ENCODE data around the gene DELE1.
A peak's percentile ranks its signal among the peaks of the same experiment; 100 is the strongest.

The DELE1 gene

GRCh38 chr5:141914797-141915196 is 8.9 kb upstream of the DELE1 start:
- H3K4me1 ChIP-seq (ENCODE audit: control insufficient read depth, insufficient read depth, low read length) = no peaks in the 10 kb centered on the region
- no peaks in the 10 kb centered on the region for H3K9me3 ChIP-seq (ENCODE audit: control insufficient read depth, insufficient read depth, low read depth, low read length)
- H3K4me3 ChIP-seq (ENCODE audit: low read depth, low read length) = no peak overlapping the region
- ChIA-PET POLR2A (interaction anchor here (1.7 to 1.8 kb wide), 2 partner anchors 8 to 9 kb away, joined by 3 to 5 read pairs; partner anchors contain the start of gene DELE1), CTCF (interaction anchor here (0.6 to 2.9 kb wide), 5 partner anchors 46 to 586 kb away, joined by 3 to 15 read pairs (median 3); partner anchors contain the start of gene RNF14)
- TF ChIP-seq ZNF623 (tag by site-specific recombination; IDR thresholded peaks at IDR 0.05) = peak; percentile 93
- no peak for TF ChIP-seq ZNF18 (tag by site-specific recombination; IDR thresholded peaks at IDR 0.05)
- no peak overlapping the region for H3K27ac ChIP-seq (ENCODE audit: extremely low read depth, low read depth, low read length)
- no peaks in the 10 kb centered on the region for H3K36me3 ChIP-seq (ENCODE audit: control insufficient read depth in 2 of 2, insufficient read depth in 1 of 2, low read length in 2 of 2)

- POLR2A ChIA-PET = interaction anchor here (0.8 to 1.7 kb wide), 2 partner anchors 8 to 9 kb away, joined by 3 to 4 read pairs; partner anchors contain the start of gene DELE1
- H3K27ac ChIP-seq (ENCODE audit: extremely low read depth, low read depth, low read length) = no peak overlapping the region
- CTCF ChIA-PET = interaction anchor here (0.7 to 2.9 kb wide), 7 partner anchors 9 to 224 kb away, joined by 3 to 15 read pairs (median 4); no protein-coding TSS in a partner anchor
Measured at GRCh38 chr5:141915881-141916336, 7.8 kb upstream of the DELE1 start.

GRCh38 chr5:141916522-141916921 is 7.1 kb upstream of the DELE1 start:
- ChIA-PET POLR2A (no interaction called here), CTCF (interaction anchor here (0.6 to 1.8 kb wide), 4 partner anchors 34 to 1763 kb away, joined by 4 to 9 read pairs (median 5); no protein-coding TSS in a partner anchor)
- Histone ChIP-seq H3K36me3 (ENCODE audit: control insufficient read depth in 2 of 2, insufficient read depth in 1 of 2, low read length in 2 of 2) (no peaks in the 10 kb centered on the region), H3K27ac (ENCODE audit: extremely low read depth, low read depth, low read length) (no peak overlapping the region), H3K9me3 (ENCODE audit: control insufficient read depth, insufficient read depth, low read depth, low read length) (no peaks in the 10 kb centered on the region), H3K4me1 (ENCODE audit: control insufficient read depth, insufficient read depth, low read length) (no peaks in the 10 kb centered on the region), H3K4me3 (ENCODE audit: low read depth, low read length) (no peak overlapping the region)
- no peak for TF ChIP-seq ZNF184 (tag by site-specific recombination; IDR thresholded peaks at IDR 0.05)
- TF ChIP-seq SCRT2 (tag by site-specific recombination; IDR thresholded peaks at IDR 0.05) = peak; percentile 85
- no peak for TF ChIP-seq ZNF501 (tag by site-specific recombination; IDR thresholded peaks at IDR 0.05)
- no peak for TF ChIP-seq ZNF776 (tag by site-specific recombination; IDR thresholded peaks at IDR 0.05; ENCODE audit: borderline replicate concordance)
- no peak for TF ChIP-seq ZNF112 (tag by site-specific recombination; IDR thresholded peaks at IDR 0.05)
- no peak for TF ChIP-seq ZFHX2 (tag by site-specific recombination; conservative IDR thresholded peaks at IDR 0.05)

More at GRCh38 chr5:141915881-141916336, 7.8 kb upstream of the DELE1 start:
- no peak for TF ChIP-seq GLI2 (tag by site-specific recombination; IDR thresholded peaks at IDR 0.05; ENCODE audit: borderline replicate concordance, low read depth)
- no peak for TF ChIP-seq PBX3 (CRISPR knock-in tag; IDR thresholded peaks at IDR 0.05)
- TF ChIP-seq ZBTB17 (tag by site-specific recombination; IDR thresholded peaks at IDR 0.05) = peak; percentile 55; the same call in 1 of the 2 replicates
- TF ChIP-seq KLF1 (tag by site-specific recombination; IDR thresholded peaks at IDR 0.05) = peak; percentile 40; the same call in 1 of the 2 replicates
- H3K4me3 ChIP-seq (ENCODE audit: low read depth, low read length) = no peak overlapping the region
- no peaks in the 10 kb centered on the region for H3K4me1 ChIP-seq (ENCODE audit: control insufficient read depth, insufficient read depth, low read length)
- H3K36me3 ChIP-seq (ENCODE audit: control insufficient read depth in 2 of 2, insufficient read depth in 1 of 2, low read length in 2 of 2) = no peaks in the 10 kb centered on the region
- no peaks in the 10 kb centered on the region for H3K9me3 ChIP-seq (ENCODE audit: control insufficient read depth, insufficient read depth, low read depth, low read length)

- ChIA-PET CTCF (interaction anchor here (0.5 to 1.7 kb wide), 6 partner anchors 38 to 157 kb away, joined by 3 to 5 read pairs (median 4); partner anchors contain the start of gene PCDH1), POLR2A (no interaction called here)
- H3K27ac ChIP-seq (ENCODE audit: extremely low read depth, low read depth, low read length) = no peak overlapping the region
- no peaks in the 10 kb centered on the region for H3K9me3 ChIP-seq (ENCODE audit: control insufficient read depth, insufficient read depth, low read depth, low read length)
- TF ChIP-seq ZNF324 (tag by site-specific recombination; IDR thresholded peaks at IDR 0.05) (no peak), ZNF221 (tag by site-specific recombination; IDR thresholded peaks at IDR 0.05; ENCODE audit: borderline replicate concordance) (no peak), ZNF701 (tag by site-specific recombination; IDR thresholded peaks at IDR 0.05) (no peak), ZNF391 (tag by site-specific recombination; IDR thresholded peaks at IDR 0.05; ENCODE audit: borderline replicate concordance, low read depth) (no peak), ZNF639 (tag by site-specific recombination; IDR thresholded peaks at IDR 0.05) (no peak)
- no peak overlapping the region for H3K4me3 ChIP-seq (ENCODE audit: low read depth, low read length)
- peaks cover 0 to 3% of the 10 kb centered on the region in 2 experiments; a peak in 1 of 3 replicates for H3K36me3 ChIP-seq (ENCODE audit: control insufficient read depth in 2 of 2, insufficient read depth in 1 of 2, low read length in 2 of 2)
- no peaks in the 10 kb centered on the region for H3K4me1 ChIP-seq (ENCODE audit: control insufficient read depth, insufficient read depth, low read length)
Measured at GRCh38 chr5:141917760-141918159, 5.9 kb upstream of the DELE1 start.

Data from HEK293 (cell line).